Myocyte (in vitro differentiated cells): Measurements from ENCODE around the gene LCOR. TPM values are rescaled to one million over a fixed set of nuclear protein-coding genes. Genes with fewer than 3 reads are reported as not detected.
"Not testable (repeated sequence)": the region's sequence is repeated elsewhere in the genome, so short reads cannot be mapped to it uniquely, and the experiment has no call there.

Experiments
- DNase-seq: peaks from one replicate; pipeline ENCODE4 v3.0.0-alpha.2; 2012; ENCODE audit warnings: low read depth
- total RNA-seq: library from RNA; depleted of rRNA; stranded (reverse); fragments of >200 nt; gene quantifications from 2 replicates; pipeline ENCODE4 v1.2.3, GENCODE V29; 2014

Gene LCOR
- total RNA-seq, 1 donor from 2014 or later: 16.8 TPM

DNA sequence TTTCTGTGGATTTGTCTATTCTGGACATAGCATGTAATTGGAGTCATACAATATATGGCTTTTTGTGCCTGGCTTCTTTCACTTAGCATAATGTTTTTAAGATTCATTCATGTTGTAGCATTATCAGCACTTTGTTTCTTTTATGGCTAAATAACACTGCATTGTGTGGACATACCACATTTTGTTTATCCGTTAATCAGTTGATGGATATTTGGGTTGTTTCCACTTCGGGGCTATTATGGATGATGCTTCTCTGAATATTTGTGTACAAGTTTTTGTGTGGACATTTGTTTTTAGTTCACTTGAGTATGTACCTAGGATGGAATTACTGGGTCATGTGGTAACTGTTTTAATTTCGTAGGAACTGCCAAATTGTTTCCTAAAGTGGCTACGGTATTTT, 6.4 kb downstream of the LCOR start:
- DNase-seq: no peak

DNA sequence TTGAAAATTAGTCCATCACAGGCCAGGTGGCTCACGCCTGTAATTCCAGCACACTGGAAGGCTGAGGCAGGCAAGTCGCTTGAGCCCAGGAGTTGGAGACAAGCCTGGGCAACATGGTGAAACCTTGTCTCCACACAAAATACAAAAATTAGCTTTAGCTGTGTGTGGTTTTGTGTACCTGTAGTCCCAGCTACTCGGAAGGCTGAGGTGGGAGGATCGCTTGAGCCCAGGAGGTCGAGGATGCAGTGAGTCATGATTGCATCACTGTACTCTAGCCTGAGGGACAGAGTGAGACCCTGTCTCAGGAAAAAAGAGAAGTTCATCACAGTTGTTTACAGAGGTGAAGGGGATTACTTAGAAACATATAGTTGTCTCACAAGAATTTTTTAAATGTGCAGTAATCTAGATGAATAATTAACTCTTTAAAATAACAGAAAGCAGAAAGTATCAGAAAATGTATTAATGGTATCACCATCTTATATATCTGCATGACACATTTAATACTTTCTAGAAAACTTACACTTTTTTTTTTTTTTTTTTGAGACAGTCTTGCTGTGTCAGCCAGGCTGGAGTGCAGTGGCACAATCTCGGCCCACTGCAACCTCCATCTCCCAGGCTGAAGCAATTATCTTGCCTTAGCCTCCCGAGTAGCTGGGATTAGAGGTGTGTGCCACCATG, 8.9 kb downstream of the LCOR start:
- no peak for DNase-seq

DNA sequence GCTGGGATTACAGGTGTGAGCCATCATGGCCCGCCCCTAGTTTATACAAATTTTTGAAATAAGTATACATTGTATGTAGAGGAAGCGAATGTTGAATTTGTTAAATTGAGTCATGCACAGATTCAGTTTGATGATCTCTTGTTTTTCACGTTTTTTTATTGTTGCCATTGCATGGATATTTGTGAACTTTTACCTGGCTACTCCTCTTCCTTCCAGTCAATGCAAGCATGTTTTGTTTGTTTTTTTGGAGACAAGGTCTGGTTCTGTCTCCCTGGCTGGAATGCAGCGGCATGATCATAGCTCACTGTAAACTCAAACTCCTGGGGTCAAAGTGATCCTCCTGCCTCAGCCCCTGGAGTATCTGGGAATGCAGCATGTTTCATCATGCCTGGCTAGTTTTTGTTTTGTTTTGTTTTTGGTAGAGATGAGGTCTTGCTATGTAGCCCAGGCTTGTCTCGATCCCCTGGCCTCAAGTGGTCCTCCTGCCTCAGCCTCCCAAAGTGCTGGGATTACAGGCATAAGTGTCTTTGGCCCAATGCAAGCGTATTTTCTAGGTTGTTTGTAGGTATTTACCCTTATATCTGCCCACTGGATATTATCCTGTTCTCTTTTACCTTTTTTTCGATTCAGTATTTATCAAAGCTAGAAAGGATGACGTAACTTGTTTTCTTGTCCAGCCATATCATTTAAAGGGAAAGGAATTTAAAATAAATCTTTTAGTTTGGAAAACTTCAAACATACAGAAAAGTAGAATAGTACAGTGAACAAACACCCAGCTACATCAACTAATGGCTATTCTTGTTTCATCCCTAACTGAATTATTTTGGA, 11.0 kb downstream of the LCOR start:
- DNase-seq: no peak

DNA sequence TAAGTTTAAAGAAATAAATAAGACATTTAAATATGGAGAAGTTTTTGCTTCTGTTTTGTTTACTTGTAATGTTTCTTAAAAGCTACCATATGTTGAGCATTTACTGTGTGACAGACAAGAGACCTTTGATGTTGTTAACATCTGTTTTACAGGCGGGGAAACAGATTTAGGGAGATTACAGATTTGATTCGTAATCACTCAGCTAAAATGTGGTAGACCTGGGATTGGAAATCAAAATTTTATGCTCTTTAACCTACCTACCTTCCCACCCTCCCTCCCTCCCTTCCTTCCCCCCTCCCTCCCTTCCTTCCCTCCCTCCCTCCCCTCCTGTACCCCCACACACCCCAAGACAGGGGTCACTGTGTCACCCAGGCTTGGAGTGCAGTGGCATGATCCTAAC, 11.7 kb downstream of the LCOR start:
- no peak for DNase-seq

DNA sequence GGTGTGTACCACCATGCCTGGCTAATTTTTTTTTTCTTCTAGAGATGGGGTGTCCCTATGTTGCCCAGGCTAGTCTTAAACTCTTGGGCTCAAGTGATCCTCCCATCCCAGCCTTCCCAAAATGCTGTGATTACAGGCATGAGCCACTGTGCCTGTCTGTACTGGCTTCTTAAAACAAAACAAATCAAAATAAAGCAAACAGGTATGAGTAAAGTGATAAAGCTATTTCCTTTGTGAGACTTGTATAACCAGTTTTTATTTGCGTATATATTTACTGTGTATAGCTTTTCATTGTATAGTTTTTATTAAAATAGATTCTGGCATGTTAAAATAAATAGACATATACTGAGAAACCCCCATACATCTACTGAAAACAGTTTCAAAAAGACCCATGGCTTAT, 14.3 kb downstream of the LCOR start:
- no peak for DNase-seq

DNA sequence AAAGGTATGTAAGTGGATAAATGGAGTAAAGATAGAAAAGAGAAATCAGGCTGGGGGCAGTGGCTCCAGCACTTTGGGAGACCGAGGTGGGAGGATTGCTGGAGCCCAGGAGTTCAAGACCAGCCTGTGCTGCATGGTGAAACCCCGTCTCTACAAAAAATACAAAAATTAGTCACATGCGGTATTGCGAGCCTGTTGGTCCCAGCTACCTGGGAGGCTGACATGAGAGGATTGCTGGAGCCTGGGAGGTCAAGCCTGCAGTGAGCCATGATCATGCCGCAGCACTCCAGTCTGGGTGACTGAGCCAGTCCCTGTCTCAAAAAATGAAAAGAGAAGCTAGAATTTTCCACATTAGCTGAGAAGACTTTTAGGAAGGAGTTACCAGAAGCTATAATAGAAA, 14.8 kb downstream of the LCOR start:
- DNase-seq: no peak

DNA sequence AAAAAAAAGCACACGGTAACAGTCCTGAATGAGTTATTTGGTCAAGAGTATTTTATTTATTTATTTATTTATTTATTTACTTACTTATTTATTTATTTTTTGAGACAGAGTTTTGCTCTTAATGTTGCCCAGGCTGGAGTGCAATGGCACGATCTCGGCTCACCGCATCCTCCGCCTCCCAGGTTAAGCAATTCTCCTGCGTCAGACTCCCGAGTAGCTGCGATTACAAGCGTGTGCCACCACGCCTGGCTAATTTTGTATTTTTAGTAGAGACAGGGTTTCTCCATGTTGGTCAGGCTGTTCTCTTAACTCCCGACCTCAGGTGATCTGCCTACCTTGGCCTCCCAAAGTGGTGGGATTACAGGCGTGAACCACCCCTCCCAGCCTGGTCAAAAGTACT, 15.3 kb downstream of the LCOR start:
- not testable (repeated sequence) for DNase-seq

DNA sequence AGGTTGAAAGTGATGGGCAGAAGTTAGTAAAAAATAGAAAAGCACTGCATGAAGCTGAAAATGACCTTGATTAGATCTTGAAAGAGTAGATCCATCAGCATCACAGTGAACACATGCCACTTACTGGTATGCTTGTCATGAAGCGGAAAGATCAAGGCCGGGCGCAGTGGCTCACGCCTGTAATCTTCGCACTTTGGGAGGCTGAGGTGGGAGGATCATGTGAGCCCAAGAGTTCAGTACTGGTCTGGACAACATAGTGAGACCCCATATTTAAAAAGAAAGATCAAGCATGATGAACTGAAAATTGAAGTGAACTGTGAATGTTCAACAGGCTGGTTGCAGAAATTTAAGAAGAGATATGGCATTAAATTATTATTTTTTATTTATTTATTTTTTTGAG, 18.0 kb downstream of the LCOR start:
- DNase-seq: no peak

DNA sequence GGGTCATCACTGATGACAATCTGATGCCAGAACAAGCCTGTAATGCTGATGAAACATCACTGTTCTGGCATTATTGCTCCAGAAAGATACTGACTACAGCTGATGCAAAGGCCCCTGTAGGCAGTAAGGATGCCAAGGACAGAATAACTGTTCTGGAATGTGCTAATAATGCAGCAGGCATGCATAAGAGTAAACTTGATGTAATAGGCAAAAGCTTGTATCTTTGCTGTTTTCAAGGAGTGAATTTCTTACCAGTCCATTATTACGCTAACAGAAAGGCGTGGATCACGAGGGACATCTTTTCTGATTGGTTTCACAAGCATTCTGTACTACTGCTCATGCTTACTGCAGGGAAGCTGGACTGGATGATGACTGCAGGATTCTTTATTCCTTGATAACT, 18.7 kb downstream of the LCOR start:
- DNase-seq: peak; percentile 29

DNA sequence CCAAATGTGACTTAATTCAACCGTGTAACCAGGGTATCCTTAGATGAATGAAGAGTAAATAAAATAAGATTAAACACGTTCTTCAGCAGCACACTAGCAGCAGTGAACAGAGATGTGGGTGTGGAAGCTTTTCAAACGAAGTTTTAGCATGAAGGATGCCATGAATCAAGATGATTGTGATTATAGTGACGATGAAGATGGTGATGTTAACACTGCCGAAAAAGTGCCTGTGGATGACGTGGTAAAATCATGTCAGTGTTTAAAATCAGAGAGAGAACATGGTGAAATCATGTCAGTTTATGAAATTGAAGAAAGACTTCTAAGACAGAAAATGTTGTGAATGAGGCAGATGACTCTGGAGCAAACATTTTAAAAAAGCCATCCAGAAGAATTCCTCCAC, 19.2 kb downstream of the LCOR start:
- no peak for DNase-seq

DNA sequence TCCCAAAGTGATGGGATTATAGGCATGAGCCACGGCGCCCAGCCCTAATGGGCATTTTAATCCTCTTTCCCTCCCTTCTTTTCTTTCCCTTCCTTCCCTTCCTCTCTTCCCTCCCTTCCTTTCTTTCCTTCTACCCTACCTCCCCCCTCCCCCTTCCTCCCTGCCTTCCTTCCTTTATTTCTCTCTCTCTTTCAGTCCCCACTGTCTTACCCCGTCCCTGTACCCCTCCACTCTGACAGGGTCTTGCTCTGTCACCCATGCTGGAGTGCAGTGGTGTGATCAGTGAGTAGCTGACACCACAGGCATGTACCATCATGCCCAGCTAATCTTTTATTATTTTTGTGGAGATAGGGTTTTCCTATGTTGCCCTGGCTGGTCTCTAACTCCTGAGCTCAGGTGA, 24.2 kb downstream of the LCOR start:
- no peak for DNase-seq

DNA sequence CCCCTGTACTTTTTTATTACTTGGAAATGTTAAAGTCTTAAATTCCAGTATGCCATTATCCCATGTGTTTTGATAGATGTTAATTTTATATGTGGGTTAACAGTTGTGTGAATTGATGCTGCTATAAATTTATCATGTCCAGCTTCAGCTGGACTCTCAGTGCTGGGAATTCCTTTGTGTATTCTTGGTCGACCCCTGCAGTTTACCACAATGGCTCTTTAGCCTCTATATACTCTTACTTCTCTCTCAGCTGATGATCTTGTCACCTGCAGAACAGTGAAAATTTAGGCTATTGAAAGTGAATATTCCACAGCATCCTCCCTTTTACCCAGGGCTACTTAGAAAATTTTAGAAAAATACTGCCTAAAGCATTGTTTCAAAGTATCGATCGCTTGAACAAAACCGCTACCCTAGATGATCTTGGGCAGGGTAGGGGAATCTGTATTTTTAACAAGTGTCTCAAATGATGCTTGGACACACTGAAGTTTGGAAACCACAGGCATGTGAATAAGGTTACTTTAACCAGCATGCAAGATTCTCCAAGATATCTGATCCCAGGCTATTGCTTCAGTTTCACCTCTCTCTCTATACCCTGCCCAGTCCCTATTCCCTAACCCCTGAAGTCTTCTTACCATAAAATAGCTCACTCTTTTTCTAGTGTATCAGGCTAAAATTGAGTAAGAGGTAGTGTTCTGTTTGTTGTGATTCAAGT, 25.4 kb downstream of the LCOR start:
- peak; percentile 70 for DNase-seq

DNA sequence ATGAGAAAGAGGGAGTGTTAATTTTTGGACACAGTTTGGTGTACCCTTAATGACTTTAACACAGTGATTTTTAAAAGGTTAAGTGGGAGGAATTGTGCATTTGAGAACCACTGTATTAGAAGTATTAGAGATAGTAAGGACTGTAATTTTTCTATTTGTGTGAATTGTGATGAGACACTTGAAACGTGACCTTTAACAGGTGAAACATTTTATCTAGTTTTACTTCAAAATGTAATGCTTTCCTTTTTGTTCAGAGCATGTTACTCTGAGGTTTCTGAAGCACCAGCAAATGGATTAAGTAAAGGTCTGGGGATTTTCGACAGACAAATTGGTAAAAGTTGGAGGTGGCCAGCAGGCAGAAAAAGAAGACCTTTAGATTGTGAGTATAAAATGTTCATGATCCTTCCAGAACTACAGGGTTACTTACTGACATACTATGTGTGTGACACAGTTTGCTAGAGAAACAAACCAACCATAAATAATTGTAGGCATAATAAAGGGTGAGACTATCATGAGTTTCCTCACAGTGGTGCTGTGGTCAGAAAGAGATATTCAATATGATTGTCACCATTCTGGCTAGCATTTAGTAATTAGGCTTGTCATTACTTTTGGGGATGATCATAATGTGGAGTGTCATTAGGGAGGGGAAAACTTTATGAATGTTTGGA, 26.1 kb downstream of the LCOR start:
- DNase-seq: no peak

DNA sequence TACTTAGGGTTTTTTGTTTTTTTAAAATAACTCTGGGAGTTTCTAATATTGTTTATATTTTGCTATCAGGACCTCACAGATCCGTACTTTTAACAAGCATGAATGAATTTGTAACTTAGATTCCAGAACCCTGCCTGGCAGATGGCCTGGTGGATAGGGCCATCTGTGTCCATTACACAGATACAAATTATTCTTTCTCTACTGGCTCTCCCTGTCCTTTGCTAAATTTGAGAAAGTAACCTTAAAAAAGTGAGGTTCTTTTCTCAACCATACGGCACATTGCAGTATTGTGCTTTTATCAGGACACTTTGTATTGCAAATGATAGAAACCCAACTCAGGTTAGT, 26.6 kb downstream of the LCOR start:
- no peak for DNase-seq

DNA sequence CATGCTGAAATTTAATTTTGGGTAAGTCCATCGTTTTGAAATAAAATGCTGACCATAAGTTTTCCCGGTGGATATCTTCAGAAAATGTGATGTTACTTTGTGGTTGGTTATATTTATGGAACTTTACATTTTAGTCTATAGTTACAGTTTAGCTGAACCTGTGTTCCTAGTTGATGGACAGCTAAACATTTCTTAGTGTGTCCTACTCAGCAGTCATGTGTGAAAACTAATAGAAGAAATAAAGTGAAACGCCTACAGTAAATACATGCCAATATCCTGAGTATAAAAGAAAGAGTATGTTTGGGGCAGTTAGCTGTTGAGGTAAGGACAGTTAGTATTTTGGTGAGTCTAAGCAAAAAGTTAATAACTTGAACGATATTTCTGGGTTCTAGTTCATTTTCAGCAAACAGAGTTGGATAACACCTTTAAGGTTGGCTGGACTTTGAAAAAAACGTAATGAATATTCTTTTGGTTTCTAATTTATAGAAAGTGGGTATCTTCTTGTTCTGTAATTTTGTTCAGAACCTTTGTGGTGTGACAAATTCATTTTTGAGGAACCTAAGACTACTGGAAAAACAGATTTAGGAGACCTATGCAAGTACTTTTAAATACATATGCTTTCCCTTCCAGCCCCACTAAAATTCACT, 28.7 kb downstream of the LCOR start:
- DNase-seq: no peak

DNA sequence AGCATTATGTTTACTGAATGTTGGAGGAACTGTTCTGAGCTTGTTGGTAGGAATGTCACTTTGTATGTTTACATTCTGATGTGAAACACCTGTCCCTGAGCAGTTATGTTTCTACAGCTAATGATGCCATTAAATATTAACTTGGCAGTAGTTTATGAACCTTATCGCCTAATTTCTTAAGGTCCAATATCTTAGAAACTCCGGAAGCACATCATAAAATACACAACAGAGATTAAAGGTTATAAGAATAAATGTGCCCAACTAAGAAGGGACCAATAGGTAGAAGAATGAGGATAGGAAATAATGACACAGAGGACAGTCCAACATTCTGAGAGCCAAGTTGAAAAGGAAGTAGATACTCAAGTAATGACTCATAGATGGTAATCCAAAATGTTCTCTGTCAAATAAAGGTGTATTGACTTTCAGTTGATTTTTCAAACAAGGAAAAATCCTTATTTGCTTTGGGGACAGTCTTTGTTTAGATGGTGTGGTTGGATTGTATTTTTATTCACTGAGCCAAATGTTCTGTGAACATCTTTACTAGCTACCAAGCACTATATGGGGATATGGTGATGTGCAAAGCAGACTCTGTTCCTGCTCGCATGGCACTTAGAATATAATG, 31.9 kb downstream of the LCOR start:
- no peak for DNase-seq

DNA sequence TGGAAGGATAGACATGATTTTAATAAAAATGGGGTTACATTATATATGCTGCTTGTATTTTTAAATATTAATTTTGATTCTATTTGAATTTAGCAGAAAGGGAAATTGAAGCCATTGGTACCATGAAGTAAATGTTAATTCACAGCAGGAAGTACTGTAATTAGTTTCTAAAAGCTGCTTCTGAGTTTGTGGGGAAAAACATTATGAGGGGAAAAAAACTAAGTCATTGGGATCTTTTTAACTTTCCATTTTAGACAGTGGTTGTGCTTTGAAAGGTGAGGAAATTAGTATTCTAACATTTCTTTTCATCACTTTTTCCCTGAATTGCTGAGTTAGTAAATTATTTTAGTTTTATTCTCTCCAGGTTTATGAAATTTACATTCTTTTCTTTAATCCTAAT, 41.0 kb downstream of the LCOR start:
- DNase-seq: no peak

DNA sequence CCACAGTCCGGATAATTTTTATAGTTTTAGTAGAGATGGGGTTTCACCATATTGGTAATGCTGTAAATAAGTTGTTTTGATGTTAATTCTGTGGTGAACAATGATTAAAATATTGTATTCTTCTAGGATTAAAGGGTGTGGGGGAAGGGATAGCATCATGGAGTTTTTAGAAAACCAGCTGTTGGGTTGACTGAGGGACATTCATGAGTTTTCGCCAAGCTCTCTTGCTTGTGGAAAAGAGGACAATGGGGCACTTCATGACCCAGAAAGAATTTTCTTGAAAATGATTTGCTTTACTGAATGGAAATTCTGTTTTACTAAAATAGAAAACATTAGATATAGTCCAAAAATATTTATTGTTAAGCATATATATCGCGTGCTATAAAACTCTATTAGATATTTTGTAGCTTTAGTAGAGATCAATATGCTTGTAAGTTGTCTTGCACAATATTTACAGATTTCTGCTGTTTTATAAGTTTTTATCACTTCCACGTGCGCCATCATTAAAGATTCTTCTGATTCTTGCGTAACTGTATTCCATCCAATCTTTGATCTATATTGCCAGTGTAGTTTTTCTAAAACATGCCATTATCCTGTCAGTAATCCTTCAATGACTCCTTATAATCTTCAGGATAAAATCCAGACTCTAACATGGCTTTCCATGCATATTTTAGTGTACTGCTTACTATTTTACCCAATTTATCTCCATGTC, 41.8 kb downstream of the LCOR start:
- DNase-seq: no peak

DNA sequence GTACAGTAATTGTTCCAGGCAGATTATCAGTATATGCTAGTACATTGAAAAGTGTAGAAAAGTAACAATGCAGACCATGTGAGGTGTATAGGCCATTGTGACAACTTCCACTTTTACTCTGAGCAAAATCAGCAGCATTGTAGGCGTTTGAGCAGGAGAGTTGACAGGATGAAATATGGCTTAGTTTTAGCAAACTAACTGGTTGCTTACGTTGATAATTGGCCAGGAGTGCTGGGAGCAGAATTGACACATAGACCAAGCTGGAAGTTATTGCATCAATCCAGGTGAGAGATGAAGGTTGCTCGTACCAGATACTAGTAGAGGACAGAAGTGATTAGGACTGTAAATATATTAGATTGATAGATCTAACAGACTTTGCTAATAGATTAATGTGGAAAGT, 46.0 kb downstream of the LCOR start:
- DNase-seq: no peak

DNA sequence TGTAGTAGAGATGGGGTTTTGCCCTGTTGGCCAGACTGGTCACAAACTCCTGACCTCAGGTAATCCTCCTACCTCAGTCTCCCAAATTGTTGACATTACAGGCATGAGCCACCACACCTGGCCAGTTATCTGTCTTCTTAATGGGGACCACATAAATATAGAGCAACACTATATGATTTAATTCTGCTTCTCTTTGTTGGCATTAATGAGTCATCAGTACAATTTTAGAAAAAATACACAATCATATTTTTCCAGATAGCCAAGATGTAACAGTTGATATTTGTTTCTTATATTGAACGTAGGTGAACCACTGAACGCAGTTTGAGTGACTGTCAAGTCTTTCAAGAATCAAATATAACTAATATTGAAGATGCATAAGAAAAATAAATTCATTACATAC, 48.5 kb downstream of the LCOR start:
- DNase-seq: no peak
